ENCODE measurements around the gene SCGB3A2.

The SCGB3A2 gene

DNA sequence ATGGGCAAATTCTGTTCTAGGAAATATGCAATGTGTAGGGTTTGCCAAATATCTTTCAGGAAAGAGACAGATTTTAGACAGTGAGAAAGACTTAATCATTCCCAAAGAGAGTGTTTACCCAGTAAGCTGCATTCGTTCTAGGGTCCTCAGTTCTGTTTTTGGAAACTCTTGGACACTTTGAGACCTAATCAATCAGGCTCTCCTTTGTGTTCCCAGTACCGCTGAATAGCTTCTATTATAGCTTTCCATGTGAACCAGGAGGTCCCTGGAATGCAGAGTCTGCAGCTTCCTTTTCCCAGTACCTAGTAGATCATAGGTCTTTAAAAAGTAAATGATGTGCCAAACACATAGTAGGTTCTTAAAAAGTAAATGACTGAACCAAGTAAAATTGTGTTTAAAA is 35.6 kb upstream of the SCGB3A2 start:
- TF ChIP-seq ZFP30 (CRISPR knock-in tag; IDR thresholded peaks at IDR 0.05) (no peak), SNAI2 (CRISPR knock-in tag; IDR thresholded peaks at IDR 0.05) (no peak), TCF4 (CRISPR knock-in tag; IDR thresholded peaks at IDR 0.05; ENCODE audit: borderline replicate concordance) (no peak)
- ATAC-seq, result no peak

DNA sequence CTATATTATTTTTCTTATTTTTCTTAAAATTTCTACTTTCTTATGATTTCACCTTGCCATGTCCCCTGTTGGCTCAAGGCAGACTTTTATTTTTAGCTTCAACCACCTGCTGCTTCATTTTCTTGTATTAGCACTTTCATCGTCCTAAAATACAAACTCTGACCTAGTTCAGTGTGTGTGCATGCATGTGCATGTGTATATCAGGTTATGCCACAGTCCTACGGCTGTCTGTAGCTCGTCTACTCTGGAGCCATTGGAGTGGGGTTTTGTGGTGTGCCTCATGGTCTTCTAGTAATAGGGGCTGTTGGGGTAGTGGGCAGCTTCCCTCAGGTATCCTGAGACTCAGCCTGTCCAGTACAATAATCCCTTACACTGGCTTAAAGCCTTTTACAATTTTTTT is 33.7 kb upstream of the SCGB3A2 start:
- TF ChIP-seq, protein P1, sequence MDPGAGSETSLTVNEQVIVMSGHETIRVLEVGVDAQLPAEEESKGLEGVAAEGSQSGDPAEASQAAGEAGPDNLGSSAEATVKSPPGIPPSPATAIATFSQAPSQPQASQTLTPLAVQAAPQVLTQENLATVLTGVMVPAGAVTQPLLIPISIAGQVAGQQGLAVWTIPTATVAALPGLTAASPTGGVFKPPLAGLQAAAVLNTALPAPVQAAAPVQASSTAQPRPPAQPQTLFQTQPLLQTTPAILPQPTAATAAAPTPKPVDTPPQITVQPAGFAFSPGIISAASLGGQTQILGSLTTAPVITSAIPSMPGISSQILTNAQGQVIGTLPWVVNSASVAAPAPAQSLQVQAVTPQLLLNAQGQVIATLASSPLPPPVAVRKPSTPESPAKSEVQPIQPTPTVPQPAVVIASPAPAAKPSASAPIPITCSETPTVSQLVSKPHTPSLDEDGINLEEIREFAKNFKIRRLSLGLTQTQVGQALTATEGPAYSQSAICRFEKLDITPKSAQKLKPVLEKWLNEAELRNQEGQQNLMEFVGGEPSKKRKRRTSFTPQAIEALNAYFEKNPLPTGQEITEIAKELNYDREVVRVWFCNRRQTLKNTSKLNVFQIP (CRISPR knock-in tag; IDR thresholded peaks at IDR 0.05; ENCODE audit: borderline replicate concordance, low read depth), result no peak
- TF ChIP-seq TCF4 (CRISPR knock-in tag; IDR thresholded peaks at IDR 0.05; ENCODE audit: borderline replicate concordance) (no peak), ARNTL (CRISPR knock-in tag; IDR thresholded peaks at IDR 0.05; ENCODE audit: borderline replicate concordance, low read depth) (no peak), RARB (CRISPR knock-in tag; IDR thresholded peaks at IDR 0.05) (no peak), SNAI2 (CRISPR knock-in tag; IDR thresholded peaks at IDR 0.05) (no peak)
- no peak for ATAC-seq

DNA sequence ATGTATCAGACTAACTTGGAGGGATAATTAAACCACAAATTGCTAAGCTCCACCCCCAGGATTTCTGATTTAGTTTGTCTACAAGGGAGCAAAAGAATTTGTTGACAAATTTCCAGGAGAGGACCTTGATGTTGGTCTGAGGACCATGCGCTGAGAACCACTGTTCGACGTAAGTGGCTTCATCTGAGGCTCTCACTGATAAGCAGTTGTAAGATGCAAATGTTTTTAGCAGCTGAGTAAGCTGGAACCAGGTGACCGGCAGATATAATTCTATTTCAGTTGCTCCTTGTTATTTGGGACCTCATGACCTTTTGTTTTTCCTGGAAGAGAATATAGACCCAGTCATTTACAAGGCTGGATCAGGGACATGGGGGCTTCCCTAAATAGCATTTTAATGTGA is 32.9 kb upstream of the SCGB3A2 start:
- ATAC-seq, result no peak
- no peak for TF ChIP-seq GLIS3 (CRISPR knock-in tag; IDR thresholded peaks at IDR 0.05)
- no peak for TF ChIP-seq ZC3H10 (CRISPR knock-in tag; IDR thresholded peaks at IDR 0.05)
- TF ChIP-seq BACH2 (CRISPR knock-in tag; IDR thresholded peaks at IDR 0.05; ENCODE audit: borderline replicate concordance), result no peak
- TF ChIP-seq ESRRG (CRISPR knock-in tag; IDR thresholded peaks at IDR 0.05), result no peak
- TF ChIP-seq TOX (CRISPR knock-in tag; IDR thresholded peaks at IDR 0.05; ENCODE audit: borderline replicate concordance), result no peak
- TF ChIP-seq, protein P2, sequence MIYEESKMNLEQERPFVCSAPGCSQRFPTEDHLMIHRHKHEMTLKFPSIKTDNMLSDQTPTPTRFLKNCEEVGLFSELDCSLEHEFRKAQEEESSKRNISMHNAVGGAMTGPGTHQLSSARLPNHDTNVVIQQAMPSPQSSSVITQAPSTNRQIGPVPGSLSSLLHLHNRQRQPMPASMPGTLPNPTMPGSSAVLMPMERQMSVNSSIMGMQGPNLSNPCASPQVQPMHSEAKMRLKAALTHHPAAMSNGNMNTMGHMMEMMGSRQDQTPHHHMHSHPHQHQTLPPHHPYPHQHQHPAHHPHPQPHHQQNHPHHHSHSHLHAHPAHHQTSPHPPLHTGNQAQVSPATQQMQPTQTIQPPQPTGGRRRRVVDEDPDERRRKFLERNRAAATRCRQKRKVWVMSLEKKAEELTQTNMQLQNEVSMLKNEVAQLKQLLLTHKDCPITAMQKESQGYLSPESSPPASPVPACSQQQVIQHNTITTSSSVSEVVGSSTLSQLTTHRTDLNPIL (CRISPR knock-in tag; IDR thresholded peaks at IDR 0.05; ENCODE audit: low read depth), result no peak
- TF ChIP-seq, protein P3, sequence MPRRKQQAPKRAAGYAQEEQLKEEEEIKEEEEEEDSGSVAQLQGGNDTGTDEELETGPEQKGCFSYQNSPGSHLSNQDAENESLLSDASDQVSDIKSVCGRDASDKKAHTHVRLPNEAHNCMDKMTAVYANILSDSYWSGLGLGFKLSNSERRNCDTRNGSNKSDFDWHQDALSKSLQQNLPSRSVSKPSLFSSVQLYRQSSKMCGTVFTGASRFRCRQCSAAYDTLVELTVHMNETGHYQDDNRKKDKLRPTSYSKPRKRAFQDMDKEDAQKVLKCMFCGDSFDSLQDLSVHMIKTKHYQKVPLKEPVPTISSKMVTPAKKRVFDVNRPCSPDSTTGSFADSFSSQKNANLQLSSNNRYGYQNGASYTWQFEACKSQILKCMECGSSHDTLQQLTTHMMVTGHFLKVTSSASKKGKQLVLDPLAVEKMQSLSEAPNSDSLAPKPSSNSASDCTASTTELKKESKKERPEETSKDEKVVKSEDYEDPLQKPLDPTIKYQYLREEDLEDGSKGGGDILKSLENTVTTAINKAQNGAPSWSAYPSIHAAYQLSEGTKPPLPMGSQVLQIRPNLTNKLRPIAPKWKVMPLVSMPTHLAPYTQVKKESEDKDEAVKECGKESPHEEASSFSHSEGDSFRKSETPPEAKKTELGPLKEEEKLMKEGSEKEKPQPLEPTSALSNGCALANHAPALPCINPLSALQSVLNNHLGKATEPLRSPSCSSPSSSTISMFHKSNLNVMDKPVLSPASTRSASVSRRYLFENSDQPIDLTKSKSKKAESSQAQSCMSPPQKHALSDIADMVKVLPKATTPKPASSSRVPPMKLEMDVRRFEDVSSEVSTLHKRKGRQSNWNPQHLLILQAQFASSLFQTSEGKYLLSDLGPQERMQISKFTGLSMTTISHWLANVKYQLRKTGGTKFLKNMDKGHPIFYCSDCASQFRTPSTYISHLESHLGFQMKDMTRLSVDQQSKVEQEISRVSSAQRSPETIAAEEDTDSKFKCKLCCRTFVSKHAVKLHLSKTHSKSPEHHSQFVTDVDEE (CRISPR knock-in tag; IDR thresholded peaks at IDR 0.05), result no peak
- no peak for TF ChIP-seq ZFP30 (CRISPR knock-in tag; IDR thresholded peaks at IDR 0.05)
- TF ChIP-seq, protein P4, sequence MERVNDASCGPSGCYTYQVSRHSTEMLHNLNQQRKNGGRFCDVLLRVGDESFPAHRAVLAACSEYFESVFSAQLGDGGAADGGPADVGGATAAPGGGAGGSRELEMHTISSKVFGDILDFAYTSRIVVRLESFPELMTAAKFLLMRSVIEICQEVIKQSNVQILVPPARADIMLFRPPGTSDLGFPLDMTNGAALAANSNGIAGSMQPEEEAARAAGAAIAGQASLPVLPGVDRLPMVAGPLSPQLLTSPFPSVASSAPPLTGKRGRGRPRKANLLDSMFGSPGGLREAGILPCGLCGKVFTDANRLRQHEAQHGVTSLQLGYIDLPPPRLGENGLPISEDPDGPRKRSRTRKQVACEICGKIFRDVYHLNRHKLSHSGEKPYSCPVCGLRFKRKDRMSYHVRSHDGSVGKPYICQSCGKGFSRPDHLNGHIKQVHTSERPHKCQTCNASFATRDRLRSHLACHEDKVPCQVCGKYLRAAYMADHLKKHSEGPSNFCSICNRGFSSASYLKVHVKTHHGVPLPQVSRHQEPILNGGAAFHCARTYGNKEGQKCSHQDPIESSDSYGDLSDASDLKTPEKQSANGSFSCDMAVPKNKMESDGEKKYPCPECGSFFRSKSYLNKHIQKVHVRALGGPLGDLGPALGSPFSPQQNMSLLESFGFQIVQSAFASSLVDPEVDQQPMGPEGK (CRISPR knock-in tag; IDR thresholded peaks at IDR 0.05; ENCODE audit: borderline replicate concordance), result no peak
- TF ChIP-seq, protein P5, sequence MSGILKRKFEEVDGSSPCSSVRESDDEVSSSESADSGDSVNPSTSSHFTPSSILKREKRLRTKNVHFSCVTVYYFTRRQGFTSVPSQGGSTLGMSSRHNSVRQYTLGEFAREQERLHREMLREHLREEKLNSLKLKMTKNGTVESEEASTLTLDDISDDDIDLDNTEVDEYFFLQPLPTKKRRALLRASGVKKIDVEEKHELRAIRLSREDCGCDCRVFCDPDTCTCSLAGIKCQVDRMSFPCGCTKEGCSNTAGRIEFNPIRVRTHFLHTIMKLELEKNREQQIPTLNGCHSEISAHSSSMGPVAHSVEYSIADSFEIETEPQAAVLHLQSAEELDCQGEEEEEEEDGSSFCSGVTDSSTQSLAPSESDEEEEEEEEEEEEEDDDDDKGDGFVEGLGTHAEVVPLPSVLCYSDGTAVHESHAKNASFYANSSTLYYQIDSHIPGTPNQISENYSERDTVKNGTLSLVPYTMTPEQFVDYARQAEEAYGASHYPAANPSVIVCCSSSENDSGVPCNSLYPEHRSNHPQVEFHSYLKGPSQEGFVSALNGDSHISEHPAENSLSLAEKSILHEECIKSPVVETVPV (CRISPR knock-in tag; IDR thresholded peaks at IDR 0.05), result no peak
- no peak for TF ChIP-seq TCF4 (CRISPR knock-in tag; IDR thresholded peaks at IDR 0.05; ENCODE audit: borderline replicate concordance)

DNA sequence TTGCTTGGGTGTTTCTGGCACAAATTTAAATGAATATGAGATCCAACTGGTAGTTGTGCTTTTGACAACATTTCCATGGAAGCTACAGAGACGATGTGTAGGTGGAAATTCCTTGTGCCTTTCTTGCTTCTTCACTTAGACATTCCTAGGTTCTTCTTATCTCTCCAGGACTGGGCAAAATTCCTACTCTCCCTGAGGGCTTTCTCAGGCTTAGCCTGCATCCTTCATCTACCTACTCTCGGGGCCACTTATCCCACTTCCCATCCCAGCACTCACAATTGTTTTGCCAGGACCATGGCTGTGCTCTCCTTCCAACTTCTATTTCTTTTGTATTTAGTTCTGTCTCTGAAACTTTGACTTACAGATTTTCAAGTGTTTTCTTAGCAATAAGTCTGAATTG is 29.3 kb upstream of the SCGB3A2 start:
- TF ChIP-seq ISL1 (CRISPR knock-in tag; IDR thresholded peaks at IDR 0.05), result no peak
- ATAC-seq, result no peak

DNA sequence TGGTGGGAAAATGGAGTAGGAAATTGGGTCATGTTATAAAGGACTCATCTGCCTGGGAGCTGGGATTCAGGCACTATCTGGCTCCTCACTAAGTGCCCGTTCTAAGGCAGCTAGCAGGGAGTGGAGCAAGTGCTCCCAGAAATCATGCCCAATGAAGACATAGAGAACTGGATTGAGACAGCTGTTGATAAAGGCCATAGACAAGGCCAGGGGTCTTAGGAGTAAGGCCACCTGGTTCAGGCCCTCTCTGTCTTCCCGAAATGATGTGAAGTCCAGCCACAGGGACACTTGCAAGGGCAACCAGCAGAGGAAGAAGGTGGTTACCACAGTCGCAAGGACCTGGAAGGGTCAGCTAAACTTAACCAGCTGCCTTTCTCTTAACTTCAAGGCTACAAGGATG is 26.9 kb upstream of the SCGB3A2 start:
- ATAC-seq, result no peak
- TF ChIP-seq, protein P2 (CRISPR knock-in tag; IDR thresholded peaks at IDR 0.05; ENCODE audit: low read depth), result no peak
- TF ChIP-seq, protein P4 (CRISPR knock-in tag; IDR thresholded peaks at IDR 0.05; ENCODE audit: borderline replicate concordance), result no peak
- no peak for TF ChIP-seq ESRRG (CRISPR knock-in tag; IDR thresholded peaks at IDR 0.05)
- TF ChIP-seq ARNTL (CRISPR knock-in tag; IDR thresholded peaks at IDR 0.05; ENCODE audit: borderline replicate concordance, low read depth), result no peak
- TF ChIP-seq ZC3H10 (CRISPR knock-in tag; IDR thresholded peaks at IDR 0.05), result no peak
